Head of caudate nucleus (tissue), 42 donors: ENCODE measurements around the gene HDGFL1.

Experiments
- DNase-seq, 42 donors: peaks; one replicate each; pipeline versions ENCODE4 v3.0.0 to v3.0.0-alpha.2; 2020 to 2021; ENCODE audit warnings: mixed read lengths in 7 of 42
- intact Hi-C: fragments of 100-400 bp; cut with DNase I; formaldehyde crosslinking; loops from one replicate; pipeline ENCODE4 v1.15.0; 2022

Gene HDGFL1

DNA sequence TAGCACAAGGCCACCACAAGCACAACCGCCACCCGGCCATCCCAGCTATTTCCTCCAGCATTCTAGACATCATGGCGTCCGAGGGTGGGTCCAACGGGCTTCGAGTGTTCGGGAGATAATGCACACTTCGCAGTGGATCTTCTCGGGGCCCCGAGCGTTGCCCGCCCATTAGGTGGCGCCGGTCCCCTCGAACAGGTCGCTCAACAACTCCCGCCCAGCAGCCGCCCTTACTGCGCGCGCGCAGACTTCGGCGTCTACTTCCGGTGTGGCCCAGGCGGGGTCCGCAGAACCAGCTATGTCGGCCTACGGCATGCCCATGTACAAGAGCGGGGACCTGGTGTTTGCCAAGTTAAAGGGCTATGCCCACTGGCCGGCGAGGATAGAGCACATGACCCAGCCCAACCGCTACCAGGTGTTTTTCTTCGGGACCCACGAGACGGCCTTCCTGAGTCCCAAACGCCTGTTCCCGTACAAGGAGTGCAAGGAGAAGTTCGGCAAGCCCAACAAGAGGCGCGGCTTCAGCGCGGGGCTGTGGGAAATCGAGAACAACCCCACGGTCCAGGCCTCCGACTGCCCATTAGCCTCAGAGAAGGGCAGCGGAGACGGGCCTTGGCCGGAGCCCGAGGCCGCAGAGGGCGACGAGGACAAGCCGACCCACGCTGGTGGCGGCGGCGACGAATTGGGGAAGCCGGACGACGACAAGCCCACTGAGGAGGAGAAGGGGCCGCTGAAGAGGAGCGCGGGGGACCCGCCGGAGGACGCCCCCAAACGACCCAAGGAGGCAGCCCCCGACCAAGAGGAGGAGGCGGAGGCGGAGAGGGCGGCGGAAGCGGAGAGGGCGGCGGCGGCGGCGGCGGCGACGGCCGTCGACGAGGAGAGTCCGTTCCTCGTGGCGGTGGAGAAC is at the start of gene HDGFL1:
HDGFL1 (plus strand) TSS at position 286 of the 904 bp plus-strand sequence; CDS start at position 296, 10 bp downstream.
- no peak for DNase-seq
- intact Hi-C loops, result no loop called here

DNA sequence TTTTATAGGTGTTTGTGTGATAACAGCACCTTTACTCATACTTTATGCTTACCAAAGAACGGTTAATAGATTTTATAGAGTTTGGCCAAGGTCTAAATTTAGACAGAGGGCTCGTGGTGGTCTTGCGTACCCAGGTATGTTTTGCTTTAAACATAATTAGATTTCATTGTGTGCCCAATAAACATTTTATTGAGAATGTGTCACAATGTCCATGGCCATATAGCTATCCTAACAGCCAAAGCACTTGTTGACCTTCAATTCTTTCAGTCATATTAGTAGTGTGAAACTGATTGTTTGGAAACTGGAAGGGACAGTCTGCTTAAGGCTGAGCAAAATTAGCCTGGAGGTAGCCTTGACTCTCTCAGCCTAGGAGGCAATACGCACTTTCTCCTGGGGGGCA is 48.3 kb upstream of the HDGFL1 start:
- no peak for DNase-seq
- intact Hi-C loops, result no loop called here

DNA sequence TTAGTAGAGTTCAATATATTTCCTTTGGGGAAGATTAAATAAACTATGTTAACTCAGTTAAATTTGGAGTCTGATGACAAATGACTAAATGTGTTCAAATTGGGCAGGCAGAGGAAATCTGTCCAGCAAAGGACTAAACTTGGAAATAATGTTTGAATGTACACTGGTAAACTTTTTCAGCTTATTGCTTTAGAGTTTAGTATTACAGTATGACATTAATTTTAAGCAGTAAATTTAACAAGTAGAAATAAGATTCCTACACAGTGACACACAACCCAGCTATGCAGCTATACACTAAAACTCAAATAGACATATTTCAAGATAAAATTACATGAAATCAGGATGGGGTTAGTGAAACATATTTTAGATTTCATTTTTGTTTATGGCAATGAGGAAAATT is 42.6 kb upstream of the HDGFL1 start:
- DNase-seq, result no peak
- intact Hi-C loops, result no loop called here

DNA sequence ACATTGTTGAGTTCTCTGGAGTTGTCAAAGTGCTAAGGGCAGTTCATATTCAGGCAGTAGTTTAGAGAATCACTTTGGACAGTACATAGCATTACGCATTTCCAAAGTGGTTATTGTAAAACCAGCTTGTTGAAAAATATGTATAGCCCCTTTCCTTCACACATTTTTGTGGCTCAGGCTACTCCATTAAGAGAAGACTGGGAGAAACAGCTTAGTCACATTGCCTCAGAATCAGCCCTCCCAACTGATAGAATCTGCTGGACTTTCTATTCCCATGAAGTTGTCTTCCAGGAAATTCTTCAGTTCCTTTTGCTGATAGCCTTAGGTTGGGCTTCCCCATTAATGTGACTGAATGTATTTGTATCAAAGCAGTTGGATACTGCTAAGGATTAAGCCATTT is 39.5 kb upstream of the HDGFL1 start:
- intact Hi-C loops, result no loop called here

DNA sequence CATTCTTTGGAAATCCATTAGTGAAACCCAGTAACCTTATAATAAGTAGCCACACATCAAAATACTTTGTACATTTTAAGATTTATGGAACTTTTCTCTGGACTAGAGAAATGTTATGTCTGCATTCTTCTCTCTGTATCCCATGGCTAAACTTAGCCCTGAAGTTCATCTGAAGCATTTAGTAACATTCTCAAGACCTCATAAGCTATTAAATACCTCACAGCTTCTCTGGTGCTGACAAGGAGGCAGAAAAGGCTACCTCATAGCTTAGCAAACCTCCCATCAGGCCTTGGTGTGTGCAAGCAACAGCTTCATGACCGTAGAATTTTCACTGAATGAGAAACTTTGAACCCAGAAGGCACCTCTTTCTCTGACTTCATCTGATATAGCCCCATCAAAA is 38.9 kb upstream of the HDGFL1 start:
- DNase-seq, result no peak
- intact Hi-C loops, result no loop called here

More for the DNA sequence above, 39.5 kb upstream of the HDGFL1 start:
- DNase-seq, result no peak

DNA sequence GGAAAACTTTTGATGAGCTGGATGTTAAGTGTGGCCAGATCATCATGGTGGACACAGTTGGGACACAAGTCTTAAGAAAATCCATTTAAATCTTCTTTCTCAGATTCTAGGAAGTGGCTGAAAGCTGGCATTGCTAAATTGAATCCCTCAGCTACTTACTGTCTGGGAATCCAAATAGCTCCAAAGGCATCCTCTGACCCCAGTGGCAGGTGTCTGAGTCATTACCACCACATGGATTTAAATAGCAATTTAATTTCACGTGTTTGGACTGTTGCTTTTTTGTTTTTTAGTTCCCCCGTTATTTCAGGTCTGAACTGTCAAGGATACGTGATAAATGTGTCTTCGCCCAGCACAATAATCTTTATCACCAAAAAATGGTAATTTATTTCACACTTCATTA is 33.2 kb upstream of the HDGFL1 start:
- DNase-seq, result no peak
- intact Hi-C loops, result no loop called here

DNA sequence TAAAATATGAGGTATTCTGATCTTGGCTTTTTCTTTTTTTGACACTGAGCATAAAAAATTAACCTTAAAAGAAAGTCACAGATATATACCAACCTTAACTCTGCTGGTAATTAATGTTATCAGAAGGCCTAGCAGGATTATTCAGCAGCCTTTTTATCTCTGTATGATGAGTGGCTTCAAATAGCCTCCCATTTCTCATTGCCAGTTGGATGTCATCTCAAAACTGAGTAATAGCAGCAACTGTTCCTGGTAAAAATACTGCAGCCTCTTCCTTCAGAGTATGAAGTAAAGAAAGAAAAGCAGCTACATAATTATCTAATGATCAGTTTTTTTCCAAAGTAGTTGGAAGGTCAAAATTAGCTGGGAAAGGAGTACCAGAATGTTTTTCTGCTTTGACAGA is 24.9 kb upstream of the HDGFL1 start:
- intact Hi-C loops, result no loop called here
- DNase-seq, result no peak

DNA sequence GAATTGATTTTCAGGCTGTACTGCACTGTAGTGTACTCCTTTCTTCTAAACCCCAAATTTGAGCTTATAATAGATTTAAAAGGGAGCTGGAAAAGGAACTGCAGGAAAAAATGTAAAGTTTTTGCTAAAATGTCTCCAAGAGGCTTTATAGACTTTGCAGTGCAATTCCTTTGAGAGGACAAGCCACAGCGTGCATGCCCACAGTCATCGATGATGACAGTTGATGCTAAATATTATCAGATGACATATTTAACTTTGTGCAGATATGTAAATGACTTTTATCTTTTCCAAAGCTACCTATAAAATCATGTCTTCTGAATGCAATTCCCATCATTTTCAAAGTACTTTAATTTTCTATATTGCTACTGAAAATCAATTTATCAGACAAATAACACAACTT is 24.3 kb upstream of the HDGFL1 start:
- intact Hi-C loops, result no loop called here

DNA sequence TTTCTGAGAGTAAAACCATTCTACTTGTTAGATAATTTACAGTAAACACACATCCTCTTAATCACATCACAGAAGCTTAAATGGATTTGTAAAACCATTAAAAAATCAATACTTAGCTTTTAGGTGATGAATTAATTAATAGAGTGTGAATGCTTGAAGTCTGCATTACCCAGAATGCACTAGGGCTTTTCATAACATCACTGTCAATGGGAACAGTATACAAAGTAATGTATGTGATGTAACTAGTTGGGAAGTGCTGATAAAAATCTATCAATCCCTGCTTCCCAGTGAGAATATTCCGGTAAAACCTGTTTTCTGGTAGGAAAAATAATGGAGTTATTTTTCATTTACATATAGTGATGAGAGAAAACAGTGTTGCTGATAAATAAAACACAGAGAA is 23.1 kb upstream of the HDGFL1 start:
- intact Hi-C loops, result no loop called here
- no peak for DNase-seq

More for the DNA sequence above, 24.3 kb upstream of the HDGFL1 start:
- no peak for DNase-seq

DNA sequence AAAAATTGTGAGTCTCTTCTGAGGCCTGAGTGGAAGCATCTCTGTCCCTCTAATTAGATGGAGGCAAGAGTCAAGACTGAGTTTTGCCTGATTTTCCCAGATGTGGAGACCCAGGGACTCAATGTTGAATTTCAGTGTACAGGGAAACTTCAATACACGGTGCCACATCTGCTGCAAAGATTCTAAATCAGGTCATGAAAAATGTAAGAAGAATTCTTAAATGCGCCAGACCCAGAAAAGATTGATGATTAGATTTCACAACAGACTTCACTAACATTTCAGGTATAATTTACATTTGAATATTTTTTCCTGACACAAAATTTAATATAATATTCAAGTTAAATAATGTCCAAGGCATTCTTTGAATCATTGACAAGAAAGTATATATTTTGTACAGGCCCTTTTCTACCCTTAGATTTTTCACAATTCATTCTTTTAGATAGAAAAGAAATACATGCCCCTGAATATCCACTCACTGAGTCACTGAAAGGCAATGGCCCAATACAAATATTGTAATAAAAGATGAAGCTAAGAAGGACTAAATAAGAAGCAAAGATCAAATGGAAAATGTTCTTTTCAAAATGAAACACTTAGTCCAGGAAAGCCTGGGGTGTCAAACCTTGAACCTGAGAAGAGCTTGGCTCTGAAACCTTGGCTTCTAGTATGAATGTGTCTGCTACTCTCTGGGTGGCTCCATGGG is 18.2 kb upstream of the HDGFL1 start:
- DNase-seq, result no peak
- intact Hi-C loops, result no loop called here

DNA sequence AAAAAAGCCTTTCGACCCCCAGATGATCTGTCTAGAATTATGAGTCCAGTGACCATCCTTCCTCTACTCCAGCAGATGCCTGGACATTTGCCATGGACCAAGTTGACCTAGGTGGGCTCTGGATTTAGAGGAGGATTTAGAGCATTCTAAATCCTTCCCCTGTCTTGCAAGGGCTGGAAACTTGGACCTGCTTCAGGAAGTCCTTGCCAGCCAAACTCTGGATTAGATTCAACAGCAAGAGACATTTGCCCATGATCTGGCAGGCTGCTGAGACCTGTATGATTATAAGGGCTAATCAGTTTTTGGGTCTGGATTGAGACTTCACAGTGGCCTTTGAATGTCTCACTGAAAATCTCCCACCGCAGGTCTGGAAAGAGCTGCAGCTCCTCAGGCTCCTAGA is 13.1 kb upstream of the HDGFL1 start:
- intact Hi-C loops, result no loop called here

DNA sequence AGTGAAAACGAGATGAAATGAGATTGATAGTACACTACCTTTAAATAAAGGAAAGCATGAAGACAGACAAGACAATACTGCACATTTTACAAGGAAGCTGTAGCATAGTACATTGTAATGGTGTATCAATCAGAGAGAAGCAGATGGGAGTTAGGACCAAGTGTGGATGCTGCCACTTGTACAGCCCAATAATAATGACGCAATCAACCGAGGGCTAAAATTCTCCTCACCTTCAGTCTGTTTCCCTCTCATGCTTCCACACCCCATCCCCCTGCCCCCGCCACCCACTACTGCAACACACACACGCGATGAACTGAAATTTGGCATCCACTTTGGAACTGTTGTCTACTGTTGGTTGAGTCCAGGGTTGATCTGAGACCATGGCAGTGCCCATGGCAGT is 12.4 kb upstream of the HDGFL1 start:
- DNase-seq, result no peak
- intact Hi-C loops, result no loop called here

More for the DNA sequence above, 13.1 kb upstream of the HDGFL1 start:
- no peak for DNase-seq

DNA sequence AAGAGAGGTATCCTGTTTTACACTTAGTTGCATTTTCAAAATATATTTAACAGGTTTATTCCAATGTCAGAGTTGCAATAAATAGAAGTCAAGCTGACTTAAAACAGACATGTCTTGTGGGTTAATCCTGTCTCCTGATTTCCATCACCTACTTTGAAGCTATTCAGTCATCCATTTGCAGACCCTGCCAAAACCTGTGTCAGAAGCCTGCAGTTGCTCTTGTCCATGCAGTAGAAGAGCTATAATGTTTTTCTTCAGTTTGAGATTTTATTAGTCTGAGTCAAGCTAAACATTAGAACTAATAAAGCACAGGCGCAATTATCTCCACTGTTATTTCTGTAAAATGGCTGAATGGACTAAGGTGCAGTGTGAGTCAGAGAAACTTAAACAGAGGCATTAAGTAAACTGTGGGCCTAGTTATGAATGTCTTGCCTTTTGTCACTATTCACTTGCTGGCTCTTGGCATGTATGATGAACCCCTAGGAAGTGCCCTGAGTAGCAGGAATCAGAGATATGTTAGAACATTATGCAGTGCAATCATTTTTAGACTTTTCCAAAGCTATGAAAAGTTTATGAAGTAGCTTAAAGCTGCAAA is 11.0 kb upstream of the HDGFL1 start:
- intact Hi-C loops, result no loop called here
- no peak for DNase-seq

DNA sequence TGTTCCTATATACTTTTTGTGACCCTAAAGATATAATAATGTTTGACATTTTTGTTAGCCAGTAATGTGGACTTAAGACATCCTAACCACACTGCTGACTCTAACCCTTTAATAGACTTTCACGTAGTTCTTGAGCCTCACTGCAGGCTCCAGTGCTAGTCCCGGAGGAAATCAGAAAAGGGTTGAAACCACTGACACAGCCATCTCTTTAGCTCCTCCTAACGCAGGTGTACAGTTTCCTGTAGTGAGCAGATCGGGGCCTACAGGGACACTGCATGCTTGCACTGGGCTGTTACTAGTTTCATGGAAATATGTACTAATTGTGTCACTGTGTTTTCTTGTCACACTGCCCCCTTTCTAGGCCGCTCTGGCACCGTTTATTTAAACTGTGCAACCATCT is 512 bp upstream of the HDGFL1 start:
- intact Hi-C loops, result no loop called here
- DNase-seq, result no peak

DNA sequence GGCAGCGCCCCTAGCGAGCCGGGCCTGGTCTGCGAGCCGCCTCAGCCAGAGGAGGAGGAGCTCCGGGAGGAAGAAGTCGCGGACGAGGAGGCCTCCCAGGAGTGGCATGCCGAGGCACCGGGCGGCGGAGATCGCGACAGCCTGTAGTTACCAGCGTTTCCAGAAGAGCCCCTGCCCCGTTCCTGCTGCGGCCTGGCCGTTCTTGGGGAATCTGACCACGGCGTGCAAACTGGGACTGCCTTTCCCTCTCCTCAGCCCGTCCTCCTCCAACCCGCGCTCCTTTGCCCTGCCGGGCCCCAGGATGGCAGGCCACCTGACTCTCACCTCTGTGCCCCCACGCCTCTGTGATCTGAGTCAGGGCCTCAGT is 802 bp downstream of the HDGFL1 start:
- intact Hi-C loops, result no loop called here
- DNase-seq, result no peak

DNA sequence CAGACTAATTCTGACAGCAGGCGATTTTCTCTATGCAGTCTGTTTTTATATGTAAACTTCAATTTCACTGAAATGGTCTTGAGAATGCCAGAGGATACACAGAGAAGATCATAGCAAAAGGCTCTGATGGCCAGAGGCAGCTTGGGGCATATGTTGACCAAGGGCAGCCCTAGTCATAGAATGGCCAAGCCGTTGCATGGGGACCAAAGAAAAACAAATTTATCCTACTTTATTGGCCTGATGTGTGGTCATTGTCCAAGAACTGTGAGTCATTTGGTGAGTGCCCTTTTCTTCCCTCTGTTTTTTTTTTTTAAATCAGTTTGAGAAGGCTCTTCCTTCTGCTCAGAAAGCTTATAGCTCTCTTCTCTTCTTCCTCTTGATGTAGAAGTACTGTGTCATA is 5.8 kb downstream of the HDGFL1 start:
- intact Hi-C loops, result no loop called here

DNA sequence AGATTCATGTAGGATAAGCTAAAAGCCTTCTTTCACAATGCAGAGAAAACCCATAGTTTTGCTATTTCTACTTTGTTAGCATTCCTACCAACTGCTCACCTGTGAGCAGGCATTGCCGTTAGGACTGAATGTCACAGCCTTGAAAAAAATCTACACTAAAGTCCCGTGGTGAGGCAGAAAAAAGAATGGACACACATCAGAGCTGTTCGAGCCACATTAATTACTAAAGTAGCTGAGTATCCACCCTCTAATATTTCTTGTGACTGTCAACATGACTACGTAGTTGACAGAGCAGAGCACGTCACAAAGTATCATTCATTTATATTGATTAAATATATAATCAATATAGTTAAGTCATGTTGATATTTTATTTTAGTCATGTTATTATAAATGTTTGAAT is 10.1 kb downstream of the HDGFL1 start:
- intact Hi-C loops, result no loop called here

More for the DNA sequence above, 5.8 kb downstream of the HDGFL1 start:
- DNase-seq, result no peak

DNA sequence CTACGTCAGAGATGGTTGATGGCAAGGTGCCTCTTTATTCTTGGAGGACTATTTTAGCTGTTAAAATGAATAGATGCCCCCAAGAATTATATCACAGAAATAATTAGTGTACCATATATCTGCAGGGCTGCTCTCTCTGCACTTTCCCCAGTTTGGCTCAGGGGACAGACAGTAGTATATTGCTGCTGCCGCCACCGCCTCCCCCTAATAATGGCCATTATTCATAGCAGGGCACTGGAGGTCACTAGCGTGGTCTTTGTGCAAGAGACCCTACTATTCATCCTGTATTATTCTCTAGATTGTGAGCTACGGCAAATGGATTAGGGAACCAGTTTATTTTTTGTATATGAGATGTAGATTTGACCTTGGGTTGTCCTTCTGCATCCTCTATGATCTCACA is 11.0 kb downstream of the HDGFL1 start:
- intact Hi-C loops, result no loop called here
- DNase-seq, result no peak

More for the DNA sequence above, 10.1 kb downstream of the HDGFL1 start:
- no peak for DNase-seq

DNA sequence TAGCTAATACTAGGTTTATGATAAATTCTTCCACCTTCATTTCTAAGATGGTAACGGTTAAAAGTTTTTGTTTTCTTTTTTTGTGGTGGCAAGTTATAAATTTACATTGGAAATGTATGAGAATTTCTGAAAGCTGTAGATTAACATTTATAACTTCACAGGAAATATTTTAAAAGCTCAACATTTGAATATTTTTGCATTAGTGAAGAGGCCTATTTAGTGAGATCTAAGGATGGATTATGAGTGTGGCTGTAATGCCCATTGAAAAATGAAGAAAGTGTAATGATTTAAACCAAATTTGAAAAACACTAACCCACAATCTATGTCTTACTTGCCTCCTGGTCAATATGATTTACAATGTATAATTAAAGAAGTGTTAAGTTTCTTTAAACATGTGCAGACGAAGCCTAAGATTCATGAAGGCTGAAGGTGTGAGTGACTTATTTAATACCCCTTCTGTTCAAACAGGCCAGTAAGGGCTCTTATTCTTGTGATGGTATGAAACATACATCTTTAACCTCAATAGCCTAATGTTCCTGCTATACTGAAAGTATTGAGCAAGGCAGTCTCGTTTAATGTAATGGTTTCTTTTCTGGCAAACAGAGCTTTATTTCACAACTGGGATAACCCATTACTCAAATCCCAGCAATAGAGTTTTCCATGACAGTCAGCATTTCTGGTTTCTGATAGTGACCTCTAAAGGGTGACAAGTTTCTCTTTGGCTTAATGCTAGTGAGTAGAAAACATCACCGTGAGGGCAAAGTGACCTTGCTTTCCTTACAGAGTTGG is 13.2 kb downstream of the HDGFL1 start:
- intact Hi-C loops, result no loop called here
- no peak for DNase-seq
